GM19438 (cell line): ENCODE data around the gene DKC1.

Experiments used
- ATAC-seq: cut with Tn5 transposase; IDR thresholded peaks from one replicate; pipeline ENCODE4 v1.9.1; 2021; ENCODE audit warnings: low read depth; ENCODE audit not compliant: unreplicated experiment

The DKC1 gene

GRCh38 chrX:154735695-154736393 lies 26.8 kb upstream of the DKC1 start:
- ATAC-seq: no peak

DNA sequence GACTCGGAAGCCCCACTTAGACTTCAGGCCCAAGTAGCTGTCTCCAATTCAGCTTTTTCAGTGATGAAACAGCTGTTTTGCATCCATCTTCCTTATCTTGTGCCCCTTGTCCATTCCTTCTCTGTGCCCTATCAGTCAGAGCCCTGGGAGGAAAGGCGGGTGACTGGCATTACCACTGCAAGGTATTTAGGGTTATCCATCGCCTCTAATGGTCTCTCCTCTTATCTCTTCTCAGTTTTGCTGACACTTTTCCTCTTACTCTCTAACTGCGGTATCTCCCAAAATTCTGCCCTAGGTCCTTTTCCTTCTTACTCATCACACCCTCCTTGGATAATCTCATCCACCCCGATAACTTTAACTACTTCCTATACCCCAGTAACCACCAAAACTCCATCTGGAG lies 25.5 kb upstream of the DKC1 start:
- ATAC-seq: no peak

- ATAC-seq: no peak
Measured at GRCh38 chrX:154738011-154738738, 24.5 kb upstream of the DKC1 start.

- no peak for ATAC-seq
Measured at GRCh38 chrX:154739952-154740465, 22.7 kb upstream of the DKC1 start.

- ATAC-seq: no peak
Measured at GRCh38 chrX:154742613-154743012, 20.1 kb upstream of the DKC1 start.

GRCh38 chrX:154748712-154749339 lies 13.8 kb upstream of the DKC1 start:
- ATAC-seq: no peak

- no peak for ATAC-seq
Measured at GRCh38 chrX:154749856-154750255, 12.8 kb upstream of the DKC1 start.

DNA sequence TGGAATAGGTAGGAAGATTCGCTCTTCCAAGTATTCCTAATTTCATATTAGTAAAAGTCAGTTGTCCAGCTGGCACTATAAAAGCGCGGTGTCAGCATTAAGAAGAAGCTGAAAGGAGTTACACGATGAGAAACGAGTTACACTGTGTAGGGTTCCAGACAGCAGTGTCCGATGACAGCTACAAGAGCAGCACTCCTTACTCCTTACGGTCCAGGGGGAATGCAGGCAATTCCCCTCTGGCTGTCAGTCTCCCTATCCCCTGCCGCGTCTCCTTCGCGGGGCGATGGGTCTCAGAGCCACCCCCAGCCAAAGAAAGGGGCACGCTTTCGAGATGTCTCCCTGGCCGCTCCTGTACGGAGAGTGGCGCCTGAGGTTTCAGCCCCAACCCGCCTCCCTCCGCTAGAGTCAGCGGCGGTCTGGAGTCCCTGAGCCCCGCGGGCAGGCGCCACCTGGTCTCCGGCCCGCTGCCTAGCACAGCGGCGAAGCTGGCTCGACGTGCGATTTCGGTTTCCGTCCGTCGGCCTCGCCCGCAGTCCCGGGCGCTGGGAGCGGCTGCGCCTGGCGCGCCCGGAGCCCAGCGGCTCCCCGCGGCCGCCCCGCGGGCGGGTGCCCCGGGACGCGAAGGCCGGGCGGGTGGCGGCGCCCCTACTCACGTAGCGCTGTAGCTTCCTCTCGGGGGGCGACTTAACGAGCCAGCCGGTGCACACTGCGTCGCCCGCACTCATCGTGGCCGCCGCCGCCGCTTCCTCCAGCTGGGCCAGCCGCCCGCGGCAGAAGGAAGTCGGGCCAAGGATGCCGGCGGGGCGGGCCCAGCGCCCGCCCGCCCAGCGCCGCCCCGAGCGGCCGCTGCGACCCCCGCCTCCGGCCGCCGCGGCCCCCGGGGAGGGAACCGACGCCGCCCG lies 12.1 kb upstream of the DKC1 start, which contains the start of gene GAB3:
Gene GAB3 (minus strand): TSS at position 777 of the 902 bp plus-strand sequence. CDS start 52 bp downstream, at position 725.
- ATAC-seq: peak; percentile 62

- ATAC-seq: peak; percentile 12
Measured at GRCh38 chrX:154751203-154751668, 11.4 kb upstream of the DKC1 start.

GRCh38 chrX:154751669-154752271 lies 10.9 kb upstream of the DKC1 start:
- no peak for ATAC-seq

GRCh38 chrX:154758696-154759095 lies 4.0 kb upstream of the DKC1 start:
- ATAC-seq: no peak

DNA sequence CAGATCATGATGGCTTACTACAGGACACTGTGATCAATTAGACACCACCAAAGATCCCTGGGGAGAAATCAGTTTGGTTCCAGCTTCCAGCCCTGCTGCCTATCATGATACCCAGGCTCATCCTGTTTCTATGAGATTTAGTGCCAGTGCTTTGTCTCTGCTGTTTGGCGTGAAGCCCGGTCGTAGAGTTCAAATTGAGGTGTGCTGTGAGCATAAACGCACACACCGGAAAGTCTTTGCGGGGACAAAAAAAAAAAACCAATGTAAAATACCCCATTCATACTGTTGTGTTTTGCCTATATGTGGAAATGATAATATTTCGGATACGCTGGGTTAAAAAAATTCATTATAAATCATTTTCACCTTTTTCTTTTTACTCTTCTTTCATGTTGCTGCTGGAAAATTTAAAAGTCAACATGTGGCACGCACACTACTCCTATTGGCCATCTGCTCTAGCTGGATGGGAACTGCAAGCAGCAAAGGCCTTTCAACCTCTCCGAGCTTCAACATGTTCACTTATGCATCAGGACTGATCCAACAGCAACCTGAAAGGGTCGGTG lies 607 bp upstream of the DKC1 start:
- no peak for ATAC-seq

GRCh38 chrX:154774622-154775021 lies 12.0 kb downstream of the DKC1 start:
- no peak for ATAC-seq

DNA sequence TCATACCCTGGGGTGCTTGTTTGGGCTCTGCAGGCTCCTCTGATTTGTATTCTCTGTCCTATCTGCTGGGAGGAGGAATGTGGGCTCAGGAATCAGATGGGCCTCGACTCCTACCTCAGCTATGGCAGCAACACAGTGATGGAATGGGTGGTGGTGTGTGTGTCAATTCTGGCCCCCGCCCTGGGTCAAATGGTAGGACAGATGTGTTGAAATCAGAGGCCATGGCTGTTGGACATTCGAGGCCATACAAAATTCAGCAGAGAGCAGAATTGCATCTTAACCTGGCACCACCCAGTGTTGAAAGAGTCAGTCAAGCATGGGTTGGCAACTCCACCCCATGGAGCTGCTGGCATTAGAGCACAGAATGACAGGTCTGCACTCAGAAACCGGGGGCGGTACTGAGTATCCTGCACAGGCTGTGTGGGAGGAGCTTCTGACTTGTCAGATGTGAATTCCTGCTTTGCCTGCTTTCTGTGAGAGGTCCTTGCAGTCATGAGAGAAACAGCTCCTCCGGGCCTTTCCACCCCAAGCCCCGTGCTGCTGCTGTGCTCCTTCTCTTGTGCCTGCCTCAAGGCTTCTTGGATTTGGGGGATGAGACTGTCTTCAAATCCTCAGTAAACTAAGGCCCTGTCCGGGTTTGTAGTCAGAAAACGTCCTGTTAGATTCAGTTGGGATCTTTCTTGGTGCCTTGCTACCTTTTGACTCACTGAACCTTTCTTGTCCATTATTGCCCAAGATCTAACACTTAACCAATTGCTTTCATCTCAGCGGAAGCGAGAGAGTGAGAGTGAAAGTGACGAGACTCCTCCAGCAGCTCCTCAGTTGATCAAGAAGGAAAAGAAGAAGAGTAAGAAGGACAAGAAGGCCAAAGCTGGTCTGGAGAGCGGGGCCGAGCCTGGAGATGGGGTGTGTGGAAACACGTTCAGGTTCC lies 13.0 kb downstream of the DKC1 start:
- ATAC-seq: no peak

GRCh38 chrX:154776753-154777152 lies 14.1 kb downstream of the DKC1 start:
- ATAC-seq: no peak

DNA sequence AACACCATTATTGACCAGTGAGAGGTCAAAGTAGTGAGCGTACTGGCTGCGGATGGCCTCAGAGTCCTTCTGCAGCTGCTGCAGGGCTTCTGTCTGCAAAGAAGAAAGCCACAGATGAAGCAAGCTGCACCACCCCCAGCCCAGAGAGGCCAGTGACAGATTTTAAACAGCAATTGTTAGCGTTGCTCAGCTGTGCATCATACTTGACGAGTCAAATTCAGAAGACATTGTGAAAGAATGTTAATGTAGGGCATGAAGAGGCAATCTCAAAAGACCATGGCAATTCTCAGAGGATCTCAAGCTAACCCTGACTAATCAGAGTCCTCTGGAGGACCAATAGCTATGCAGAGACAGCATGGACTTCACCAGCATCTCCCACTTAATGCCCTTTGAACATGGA lies 16.6 kb downstream of the DKC1 start:
- no peak for ATAC-seq

GRCh38 chrX:154780968-154781367 lies 18.3 kb downstream of the DKC1 start:
- ATAC-seq: no peak

DNA sequence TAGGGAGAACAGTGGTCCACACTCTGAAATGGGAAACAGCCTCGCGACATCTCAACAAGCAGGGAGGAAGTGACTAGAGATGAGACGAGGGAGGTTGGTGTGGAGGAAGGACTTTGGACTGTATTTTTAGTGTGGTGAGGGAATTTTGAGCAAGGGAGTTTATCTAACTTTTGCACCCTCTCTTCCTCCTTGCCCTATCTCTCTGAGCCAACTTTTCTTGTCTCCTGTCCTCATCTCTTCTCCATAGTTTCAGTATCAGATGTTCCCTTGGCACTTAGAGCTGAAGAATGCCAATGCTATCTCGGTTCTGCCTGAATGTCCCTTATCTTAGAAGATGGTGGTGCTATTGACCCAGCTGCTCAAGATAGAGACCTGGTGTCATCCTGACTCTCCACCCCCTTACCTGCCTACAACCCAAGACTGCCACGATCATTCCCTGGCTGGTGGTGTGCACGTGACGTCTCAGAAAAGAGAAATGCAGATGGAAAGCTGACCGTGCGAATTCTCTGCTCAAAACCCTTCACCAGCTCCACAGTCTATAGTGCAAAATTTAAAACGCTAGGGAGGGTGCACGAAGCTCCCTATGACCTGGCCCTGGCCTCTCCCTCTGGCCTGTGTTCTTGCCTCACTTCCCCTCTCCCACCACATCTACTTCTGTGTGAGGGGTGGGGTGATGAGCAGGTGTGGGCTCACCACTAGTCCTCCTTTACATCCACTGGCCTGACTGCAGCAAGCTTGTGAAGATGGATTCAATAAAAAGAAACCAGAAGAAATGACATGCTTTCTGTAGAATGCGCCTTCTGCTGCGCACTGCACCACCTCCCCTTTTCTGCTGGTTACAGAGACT lies 21.7 kb downstream of the DKC1 start:
- no peak for ATAC-seq
